Measurements from ENCODE around the gene CITED2.

CITED2 gene

DNA sequence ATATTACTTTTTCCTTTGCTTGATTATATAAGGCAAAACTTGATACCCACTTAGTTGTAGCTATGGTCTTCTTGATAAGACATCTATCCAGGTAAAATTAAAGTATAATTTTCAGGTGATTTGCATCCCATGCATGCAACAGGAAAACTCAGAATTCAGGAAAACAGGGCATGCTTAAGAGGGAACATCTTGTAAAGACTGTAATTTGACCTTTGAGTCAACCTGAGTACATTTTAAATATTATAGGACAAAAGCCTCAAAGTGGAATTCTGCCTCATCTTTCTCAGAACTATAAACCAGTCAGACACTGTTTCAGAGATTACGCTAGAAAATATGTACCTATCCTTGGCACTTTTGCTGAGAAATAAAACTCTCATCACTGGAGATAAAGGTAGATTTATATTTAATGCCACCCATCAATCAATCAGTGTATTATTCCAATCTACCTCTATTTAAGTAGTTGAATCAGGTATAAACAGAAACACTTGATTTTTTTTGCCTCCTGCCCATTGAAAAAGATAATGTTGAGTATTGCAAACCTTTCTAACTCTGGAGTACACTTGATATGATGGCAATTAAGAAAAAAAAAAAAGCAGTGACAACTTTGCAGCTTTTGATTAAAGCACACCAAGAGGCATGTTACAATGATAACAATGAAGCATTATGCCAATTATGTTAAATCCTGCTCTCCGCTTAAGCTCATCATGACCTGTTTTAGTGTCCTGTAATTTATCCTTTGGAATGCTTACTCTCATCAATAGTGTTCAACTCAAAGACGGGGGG lies 2.8 kb downstream of the CITED2 start:
- peak overlapping the region; percentile 79 for H3K4me3 ChIP-seq (ENCODE audit: low read depth, low read length)

More for the DNA sequence above, 2.8 kb downstream of the CITED2 start:
- TF ChIP-seq ZNF610 (tag by site-specific recombination; IDR thresholded peaks at IDR 0.05; ENCODE audit: borderline replicate concordance) (no peak), GFI1B (tag by site-specific recombination; IDR thresholded peaks at IDR 0.05) (0 out of 2 replicates have a peak, but pooled peaks have one; percentile 59), ZNF677 (tag by site-specific recombination; IDR thresholded peaks at IDR 0.05) (no peak), MYNN (tag by site-specific recombination; IDR thresholded peaks at IDR 0.05; ENCODE audit: borderline replicate concordance) (no peak), HOXD13 (CRISPR knock-in tag; IDR thresholded peaks at IDR 0.05; ENCODE audit: borderline replicate concordance) (no peak), ZXDB (tag by site-specific recombination; IDR thresholded peaks at IDR 0.05) (peak; percentile 76; the same call in 1 of the 2 replicates), SP7 (tag by site-specific recombination; IDR thresholded peaks at IDR 0.05) (0 out of 2 replicates have a peak, but pooled peaks have one; percentile 18), ZNF843 (tag by site-specific recombination; IDR thresholded peaks at IDR 0.05) (peak; percentile 80), ZNF366 (tag by site-specific recombination; conservative IDR thresholded peaks at IDR 0.05) (peak; percentile 33; the same call in 1 of the 2 replicates), ZNF157 (tag by site-specific recombination; IDR thresholded peaks at IDR 0.05) (no peak), ZNF548 (tag by site-specific recombination; IDR thresholded peaks at IDR 0.05) (no peak), FEZF1 (tag by site-specific recombination; IDR thresholded peaks at IDR 0.05) (peak; percentile 74), BCL11A (tag by site-specific recombination; IDR thresholded peaks at IDR 0.05; ENCODE audit: low read depth) (no peak)
- TF ChIP-seq, protein P1, sequence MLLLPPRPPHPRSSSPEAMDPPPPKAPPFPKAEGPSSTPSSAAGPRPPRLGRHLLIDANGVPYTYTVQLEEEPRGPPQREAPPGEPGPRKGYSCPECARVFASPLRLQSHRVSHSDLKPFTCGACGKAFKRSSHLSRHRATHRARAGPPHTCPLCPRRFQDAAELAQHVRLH (tag by site-specific recombination; IDR thresholded peaks at IDR 0.05): 0 out of 2 replicates have a peak, but pooled peaks have one; percentile 33
- TF ChIP-seq, protein P2, sequence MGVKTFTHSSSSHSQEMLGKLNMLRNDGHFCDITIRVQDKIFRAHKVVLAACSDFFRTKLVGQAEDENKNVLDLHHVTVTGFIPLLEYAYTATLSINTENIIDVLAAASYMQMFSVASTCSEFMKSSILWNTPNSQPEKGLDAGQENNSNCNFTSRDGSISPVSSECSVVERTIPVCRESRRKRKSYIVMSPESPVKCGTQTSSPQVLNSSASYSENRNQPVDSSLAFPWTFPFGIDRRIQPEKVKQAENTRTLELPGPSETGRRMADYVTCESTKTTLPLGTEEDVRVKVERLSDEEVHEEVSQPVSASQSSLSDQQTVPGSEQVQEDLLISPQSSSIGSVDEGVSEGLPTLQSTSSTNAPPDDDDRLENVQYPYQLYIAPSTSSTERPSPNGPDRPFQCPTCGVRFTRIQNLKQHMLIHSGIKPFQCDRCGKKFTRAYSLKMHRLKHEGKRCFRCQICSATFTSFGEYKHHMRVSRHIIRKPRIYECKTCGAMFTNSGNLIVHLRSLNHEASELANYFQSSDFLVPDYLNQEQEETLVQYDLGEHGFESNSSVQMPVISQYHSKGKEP (tag by site-specific recombination; IDR thresholded peaks at IDR 0.05): 0 out of 2 replicates have a peak, but pooled peaks have one; percentile 12
- TF ChIP-seq, protein P3, sequence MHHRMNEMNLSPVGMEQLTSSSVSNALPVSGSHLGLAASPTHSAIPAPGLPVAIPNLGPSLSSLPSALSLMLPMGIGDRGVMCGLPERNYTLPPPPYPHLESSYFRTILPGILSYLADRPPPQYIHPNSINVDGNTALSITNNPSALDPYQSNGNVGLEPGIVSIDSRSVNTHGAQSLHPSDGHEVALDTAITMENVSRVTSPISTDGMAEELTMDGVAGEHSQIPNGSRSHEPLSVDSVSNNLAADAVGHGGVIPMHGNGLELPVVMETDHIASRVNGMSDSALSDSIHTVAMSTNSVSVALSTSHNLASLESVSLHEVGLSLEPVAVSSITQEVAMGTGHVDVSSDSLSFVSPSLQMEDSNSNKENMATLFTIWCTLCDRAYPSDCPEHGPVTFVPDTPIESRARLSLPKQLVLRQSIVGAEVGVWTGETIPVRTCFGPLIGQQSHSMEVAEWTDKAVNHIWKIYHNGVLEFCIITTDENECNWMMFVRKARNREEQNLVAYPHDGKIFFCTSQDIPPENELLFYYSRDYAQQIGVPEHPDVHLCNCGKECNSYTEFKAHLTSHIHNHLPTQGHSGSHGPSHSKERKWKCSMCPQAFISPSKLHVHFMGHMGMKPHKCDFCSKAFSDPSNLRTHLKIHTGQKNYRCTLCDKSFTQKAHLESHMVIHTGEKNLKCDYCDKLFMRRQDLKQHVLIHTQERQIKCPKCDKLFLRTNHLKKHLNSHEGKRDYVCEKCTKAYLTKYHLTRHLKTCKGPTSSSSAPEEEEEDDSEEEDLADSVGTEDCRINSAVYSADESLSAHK (tag by site-specific recombination; IDR thresholded peaks at IDR 0.05): 0 out of 2 replicates have a peak, but pooled peaks have one; percentile 27
- TF ChIP-seq, protein P4, sequence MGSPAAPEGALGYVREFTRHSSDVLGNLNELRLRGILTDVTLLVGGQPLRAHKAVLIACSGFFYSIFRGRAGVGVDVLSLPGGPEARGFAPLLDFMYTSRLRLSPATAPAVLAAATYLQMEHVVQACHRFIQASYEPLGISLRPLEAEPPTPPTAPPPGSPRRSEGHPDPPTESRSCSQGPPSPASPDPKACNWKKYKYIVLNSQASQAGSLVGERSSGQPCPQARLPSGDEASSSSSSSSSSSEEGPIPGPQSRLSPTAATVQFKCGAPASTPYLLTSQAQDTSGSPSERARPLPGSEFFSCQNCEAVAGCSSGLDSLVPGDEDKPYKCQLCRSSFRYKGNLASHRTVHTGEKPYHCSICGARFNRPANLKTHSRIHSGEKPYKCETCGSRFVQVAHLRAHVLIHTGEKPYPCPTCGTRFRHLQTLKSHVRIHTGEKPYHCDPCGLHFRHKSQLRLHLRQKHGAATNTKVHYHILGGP (tag by site-specific recombination; IDR thresholded peaks at IDR 0.05): no peak
- TF ChIP-seq, protein P5, sequence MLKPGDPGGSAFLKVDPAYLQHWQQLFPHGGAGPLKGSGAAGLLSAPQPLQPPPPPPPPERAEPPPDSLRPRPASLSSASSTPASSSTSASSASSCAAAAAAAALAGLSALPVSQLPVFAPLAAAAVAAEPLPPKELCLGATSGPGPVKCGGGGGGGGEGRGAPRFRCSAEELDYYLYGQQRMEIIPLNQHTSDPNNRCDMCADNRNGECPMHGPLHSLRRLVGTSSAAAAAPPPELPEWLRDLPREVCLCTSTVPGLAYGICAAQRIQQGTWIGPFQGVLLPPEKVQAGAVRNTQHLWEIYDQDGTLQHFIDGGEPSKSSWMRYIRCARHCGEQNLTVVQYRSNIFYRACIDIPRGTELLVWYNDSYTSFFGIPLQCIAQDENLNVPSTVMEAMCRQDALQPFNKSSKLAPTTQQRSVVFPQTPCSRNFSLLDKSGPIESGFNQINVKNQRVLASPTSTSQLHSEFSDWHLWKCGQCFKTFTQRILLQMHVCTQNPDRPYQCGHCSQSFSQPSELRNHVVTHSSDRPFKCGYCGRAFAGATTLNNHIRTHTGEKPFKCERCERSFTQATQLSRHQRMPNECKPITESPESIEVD (tag by site-specific recombination; IDR thresholded peaks at IDR 0.05): peak; percentile 89
- TF ChIP-seq, protein P6, sequence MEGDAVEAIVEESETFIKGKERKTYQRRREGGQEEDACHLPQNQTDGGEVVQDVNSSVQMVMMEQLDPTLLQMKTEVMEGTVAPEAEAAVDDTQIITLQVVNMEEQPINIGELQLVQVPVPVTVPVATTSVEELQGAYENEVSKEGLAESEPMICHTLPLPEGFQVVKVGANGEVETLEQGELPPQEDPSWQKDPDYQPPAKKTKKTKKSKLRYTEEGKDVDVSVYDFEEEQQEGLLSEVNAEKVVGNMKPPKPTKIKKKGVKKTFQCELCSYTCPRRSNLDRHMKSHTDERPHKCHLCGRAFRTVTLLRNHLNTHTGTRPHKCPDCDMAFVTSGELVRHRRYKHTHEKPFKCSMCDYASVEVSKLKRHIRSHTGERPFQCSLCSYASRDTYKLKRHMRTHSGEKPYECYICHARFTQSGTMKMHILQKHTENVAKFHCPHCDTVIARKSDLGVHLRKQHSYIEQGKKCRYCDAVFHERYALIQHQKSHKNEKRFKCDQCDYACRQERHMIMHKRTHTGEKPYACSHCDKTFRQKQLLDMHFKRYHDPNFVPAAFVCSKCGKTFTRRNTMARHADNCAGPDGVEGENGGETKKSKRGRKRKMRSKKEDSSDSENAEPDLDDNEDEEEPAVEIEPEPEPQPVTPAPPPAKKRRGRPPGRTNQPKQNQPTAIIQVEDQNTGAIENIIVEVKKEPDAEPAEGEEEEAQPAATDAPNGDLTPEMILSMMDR (tag by site-specific recombination; IDR thresholded peaks at IDR 0.05): no peak
- TF ChIP-seq, protein P7, sequence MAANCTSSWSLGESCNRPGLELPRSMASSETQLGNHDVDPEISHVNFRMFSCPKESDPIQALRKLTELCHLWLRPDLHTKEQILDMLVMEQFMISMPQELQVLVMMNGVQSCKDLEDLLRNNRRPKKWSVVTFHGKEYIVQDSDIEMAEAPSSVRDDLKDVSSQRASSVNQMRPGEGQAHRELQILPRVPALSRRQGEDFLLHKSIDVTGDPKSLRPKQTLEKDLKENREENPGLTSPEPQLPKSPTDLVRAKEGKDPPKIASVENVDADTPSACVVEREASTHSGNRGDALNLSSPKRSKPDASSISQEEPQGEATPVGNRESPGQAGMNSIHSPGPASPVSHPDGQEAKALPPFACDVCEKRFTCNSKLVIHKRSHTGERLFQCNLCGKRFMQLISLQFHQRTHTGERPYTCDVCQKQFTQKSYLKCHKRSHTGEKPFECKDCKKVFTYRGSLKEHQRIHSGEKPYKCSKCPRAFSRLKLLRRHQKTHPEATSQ (tag by site-specific recombination; IDR thresholded peaks at IDR 0.05): no peak
- TF ChIP-seq, protein P8, sequence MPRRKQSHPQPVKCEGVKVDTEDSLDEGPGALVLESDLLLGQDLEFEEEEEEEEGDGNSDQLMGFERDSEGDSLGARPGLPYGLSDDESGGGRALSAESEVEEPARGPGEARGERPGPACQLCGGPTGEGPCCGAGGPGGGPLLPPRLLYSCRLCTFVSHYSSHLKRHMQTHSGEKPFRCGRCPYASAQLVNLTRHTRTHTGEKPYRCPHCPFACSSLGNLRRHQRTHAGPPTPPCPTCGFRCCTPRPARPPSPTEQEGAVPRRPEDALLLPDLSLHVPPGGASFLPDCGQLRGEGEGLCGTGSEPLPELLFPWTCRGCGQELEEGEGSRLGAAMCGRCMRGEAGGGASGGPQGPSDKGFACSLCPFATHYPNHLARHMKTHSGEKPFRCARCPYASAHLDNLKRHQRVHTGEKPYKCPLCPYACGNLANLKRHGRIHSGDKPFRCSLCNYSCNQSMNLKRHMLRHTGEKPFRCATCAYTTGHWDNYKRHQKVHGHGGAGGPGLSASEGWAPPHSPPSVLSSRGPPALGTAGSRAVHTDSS (tag by site-specific recombination; IDR thresholded peaks at IDR 0.05): no peak
- Histone ChIP-seq H3K27ac (ENCODE audit: extremely low read depth, low read depth, low read length) (no peak overlapping the region), H3K36me3 (ENCODE audit: control insufficient read depth in 2 of 2, insufficient read depth in 1 of 2, low read length in 2 of 2) (peaks cover 0 to 25% of the 10 kb centered on the region in 2 experiments; a peak in 1 of 3 replicates), H3K4me1 (ENCODE audit: control insufficient read depth, insufficient read depth, low read length) (peaks cover 39% of the 10 kb centered on the region), H3K9me3 (ENCODE audit: control insufficient read depth, insufficient read depth, low read depth, low read length) (no peaks in the 10 kb centered on the region)
- ChIA-PET CTCF (interaction anchor here (0.7 to 2.2 kb wide), 4 partner anchors 114 to 1066 kb away, joined by 3 to 5 read pairs (median 4); no protein-coding TSS in a partner anchor), POLR2A (interaction anchor here (0.6 to 8.1 kb wide), 3 partner anchors 10 to 337 kb away, joined by 3 to 141 read pairs (median 3); no protein-coding TSS in a partner anchor)
